ENCODE data around the gene RNF39.

- TF ChIP-seq CTCF (IDR thresholded peaks at IDR 0.05; ENCODE audit: low read length) (no peak), EZH2phosphoT487 (IDR thresholded peaks at IDR 0.05; ENCODE audit: low read length) (no peak)
These were observed 26.9 kb upstream of the RNF39 start for GRCh38 chr6:30102414-30102969.
